COR-L47 (cell line): ENCODE data around the gene SLC25A45.
A peak's percentile ranks its signal among the peaks of the same experiment; 100 is the strongest.
"Not testable (repeated sequence)": the region's sequence is repeated elsewhere in the genome, so short reads cannot be mapped to it uniquely, and the experiment has no call there.

Experiments
- DNase-seq: peaks from one replicate; lab custom pipeline; 2025; lab: John Stamatoyannopoulos, UW

The SLC25A45 gene

GRCh38 chr11:65362966-65363365, 19.5 kb downstream of the SLC25A45 start:
- DNase-seq: no peak

- no peak for DNase-seq
These were observed 20.0 kb downstream of the SLC25A45 start for GRCh38 chr11:65362320-65362931.

- no peak for DNase-seq
These were observed 24.5 kb downstream of the SLC25A45 start for GRCh38 chr11:65357856-65358356.

DNA sequence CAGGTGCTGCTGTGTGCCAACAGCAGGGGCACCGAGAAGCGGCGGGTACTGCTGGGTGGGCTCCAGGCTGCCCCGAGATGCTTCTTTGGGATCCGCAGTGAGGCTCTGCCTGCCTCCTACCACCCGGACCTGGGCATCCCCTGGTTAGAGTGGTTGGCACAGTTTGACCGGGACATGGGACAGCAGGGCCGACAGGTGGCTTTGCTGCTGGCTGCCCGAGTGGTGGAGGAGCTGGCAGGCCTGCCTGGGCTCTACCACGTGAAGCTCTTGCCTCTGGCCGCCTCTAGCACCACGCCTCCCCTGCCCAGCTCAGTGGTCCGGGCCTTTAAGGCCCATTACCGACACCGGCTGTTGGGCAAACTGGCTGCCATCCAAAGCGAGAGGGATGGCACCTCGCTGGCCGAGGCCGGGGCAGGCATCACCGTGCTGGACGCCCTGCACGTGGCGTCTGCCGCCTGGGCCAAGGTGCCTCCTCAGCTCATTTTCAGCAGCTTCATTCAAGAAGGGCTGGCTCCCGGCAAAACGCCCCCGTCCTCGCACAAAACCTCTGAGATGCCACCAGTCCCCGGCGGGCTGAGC, 26.0 kb downstream of the SLC25A45 start:
- no peak for DNase-seq

DNA sequence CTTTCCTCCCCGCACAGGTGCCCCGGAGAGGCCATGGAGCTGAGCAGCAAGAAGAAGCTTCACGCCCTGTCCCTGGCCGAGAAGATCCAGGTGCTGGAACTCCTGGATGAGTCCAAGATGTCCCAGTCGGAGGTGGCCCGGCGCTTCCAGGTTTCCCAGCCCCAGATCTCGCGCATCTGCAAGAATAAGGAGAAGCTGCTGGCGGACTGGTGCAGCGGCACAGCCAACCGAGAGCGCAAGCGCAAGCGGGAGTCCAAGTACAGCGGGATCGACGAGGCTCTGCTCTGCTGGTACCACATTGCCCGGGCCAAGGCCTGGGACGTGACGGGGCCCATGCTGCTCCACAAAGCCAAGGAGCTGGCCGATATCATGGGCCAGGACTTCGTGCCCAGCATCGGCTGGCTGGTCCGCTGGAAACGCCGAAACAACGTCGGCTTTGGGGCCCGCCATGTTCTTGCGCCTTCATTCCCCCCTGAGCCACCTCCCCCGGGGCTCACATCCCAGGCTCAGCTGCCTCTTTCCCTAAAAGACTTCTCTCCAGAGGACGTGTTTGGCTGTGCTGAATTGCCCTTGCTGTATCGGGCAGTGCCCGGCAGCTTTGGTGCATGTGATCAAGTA, 26.6 kb downstream of the SLC25A45 start:
- DNase-seq: no peak

- DNase-seq: peak; percentile 50
These were observed 27.3 kb downstream of the SLC25A45 start for GRCh38 chr11:65355013-65355775.

DNA sequence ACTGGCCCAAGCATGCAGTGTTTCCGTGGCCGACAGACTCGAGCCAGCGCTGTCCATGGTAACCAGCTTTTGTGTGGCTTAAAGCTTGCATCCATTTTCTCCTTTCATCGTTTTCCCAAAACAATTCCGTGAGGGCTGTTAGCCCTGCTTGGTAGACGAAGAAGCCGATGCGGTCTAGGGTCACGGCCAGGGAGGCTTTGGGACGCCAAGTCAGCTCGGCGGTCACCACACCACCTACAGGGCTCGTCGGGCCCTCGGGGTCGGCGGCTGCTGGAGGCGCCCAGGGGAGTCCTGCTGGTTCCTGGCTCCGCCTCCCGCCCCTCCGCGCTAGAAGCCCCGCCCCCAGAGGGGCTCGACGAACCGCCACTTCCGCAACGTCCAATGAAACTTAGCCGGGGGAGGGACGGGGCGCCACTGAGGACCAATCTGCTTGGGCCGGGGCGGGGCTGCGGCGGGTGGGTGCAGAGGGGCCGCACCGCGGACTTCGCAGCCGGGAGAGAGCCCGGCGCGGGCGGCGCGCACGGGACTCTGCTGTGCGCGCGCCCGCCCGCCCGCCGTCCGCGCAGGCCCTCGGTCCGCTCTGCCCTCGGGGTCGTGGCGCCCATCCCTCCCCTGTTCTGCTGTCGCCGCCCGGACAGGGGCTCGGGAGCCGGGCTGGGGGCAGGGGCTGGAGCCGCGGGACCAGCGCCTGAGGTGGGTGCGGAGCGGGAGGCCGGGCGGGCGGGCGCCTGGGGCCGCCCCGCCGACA, 28.0 kb downstream of the SLC25A45 start, which contains the start of gene TIGD3:
TIGD3 (plus strand) TSS at position 487 of the 748 bp plus-strand sequence. CDS start 1,058 bp downstream, outside the sequence.
- DNase-seq: peak; percentile 96

DNA sequence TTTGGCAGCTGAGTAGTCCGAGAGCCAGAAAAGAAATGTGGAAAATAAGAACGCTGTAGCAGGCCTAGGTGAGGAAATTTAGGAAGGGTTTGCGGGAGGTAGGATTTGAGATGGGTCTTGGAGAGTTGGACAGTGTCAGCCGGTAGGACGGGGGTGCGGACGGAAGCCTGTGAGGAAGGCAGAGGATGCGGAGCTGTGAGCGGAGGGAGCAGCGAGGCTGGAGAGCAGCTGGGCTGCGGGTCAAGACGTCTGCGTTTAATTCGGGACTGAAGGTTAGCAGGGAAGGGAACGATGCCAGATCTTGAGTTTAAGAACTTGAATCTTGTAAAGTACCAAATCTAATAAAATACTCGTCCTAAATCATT, 28.6 kb downstream of the SLC25A45 start:
- DNase-seq: no peak

- DNase-seq: no peak
These were observed 29.1 kb downstream of the SLC25A45 start for GRCh38 chr11:65353376-65353775.

DNA sequence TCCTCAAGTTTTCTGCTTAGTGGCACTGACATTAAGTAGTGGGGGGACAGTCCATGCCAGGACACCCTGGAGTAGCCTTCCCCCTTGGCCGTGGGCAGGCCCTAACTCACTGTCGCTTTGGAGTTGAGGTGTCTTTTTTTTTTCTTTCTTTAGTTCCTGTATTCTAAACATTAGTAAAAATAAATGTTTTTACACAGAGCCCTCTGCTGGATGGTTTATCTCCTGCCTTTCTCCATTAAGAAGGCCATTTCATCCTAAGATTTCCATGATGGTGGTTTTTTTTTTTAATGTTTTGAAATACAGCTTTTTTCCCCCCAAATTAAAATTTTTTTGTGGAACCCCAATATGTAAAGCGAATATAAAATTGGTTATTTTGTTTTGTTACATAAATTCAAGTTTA, 29.7 kb downstream of the SLC25A45 start:
- DNase-seq: no peak

- no peak for DNase-seq
These were observed 30.9 kb downstream of the SLC25A45 start for GRCh38 chr11:65351511-65351910.

- no peak for DNase-seq
These were observed 40.6 kb downstream of the SLC25A45 start for GRCh38 chr11:65341856-65342255.

DNA sequence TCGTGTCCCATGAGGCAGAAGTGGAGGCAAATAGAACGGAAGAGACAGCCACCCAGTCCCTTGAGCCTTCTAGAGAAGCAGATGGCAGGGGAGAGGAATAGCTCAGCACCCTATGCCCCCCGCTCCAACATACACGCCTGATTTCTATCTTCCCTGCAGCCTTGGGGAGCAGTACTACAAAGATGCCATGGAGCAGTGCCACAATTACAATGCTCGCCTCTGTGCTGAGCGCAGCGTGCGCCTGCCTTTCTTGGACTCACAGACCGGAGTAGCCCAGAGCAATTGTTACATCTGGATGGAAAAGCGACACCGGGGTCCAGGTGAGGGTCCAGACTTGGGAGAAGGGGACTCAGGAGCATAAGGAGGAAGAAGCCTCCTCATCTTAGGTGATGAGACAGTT, 42.2 kb downstream of the SLC25A45 start:
- no peak for DNase-seq

- DNase-seq: no peak
These were observed 43.8 kb downstream of the SLC25A45 start for GRCh38 chr11:65338676-65339075.

GRCh38 chr11:65334696-65335295, 47.6 kb downstream of the SLC25A45 start:
- no peak for DNase-seq

DNA sequence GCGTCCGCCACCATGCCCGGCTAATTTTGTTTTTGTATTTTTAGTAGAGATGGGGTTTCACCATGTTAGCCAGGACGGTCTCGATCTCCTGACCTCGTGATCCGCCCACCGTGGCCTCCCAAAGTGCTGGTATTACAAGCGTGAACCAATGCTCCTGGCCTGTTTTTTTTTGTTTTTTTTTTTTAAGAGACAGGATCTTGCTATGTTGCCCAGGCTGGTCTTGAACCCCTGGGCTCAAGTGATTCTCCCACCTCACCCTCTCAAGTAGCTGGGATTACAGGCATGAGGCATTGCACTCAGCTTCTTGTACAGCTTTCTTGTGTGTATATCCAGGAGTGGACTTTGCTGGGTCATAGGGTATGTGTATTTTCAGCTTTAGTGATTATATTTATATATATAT, 49.9 kb downstream of the SLC25A45 start:
- DNase-seq: not testable (repeated sequence)

DNA sequence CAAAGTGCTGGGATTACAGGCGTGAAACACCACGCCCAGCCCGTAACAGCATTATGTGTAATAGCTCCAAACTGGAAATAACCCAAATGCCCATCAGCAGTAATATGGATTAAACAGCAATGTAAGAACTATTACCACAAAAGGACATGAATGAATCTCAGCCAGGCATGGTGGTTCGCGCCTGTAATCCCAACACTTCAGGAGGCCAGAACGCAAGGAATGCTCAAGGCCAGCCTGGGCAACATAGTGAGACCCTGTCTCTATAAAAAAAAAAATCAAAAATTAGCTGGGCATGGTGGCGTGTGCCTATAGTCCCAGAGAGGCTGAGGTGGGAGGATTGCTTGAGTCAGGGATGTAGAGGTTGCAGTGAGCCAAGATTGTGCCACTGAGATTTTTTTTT, 51.9 kb downstream of the SLC25A45 start:
- DNase-seq: no peak

GRCh38 chr11:65329944-65330403, 52.5 kb downstream of the SLC25A45 start:
- DNase-seq: peak; percentile 92

DNA sequence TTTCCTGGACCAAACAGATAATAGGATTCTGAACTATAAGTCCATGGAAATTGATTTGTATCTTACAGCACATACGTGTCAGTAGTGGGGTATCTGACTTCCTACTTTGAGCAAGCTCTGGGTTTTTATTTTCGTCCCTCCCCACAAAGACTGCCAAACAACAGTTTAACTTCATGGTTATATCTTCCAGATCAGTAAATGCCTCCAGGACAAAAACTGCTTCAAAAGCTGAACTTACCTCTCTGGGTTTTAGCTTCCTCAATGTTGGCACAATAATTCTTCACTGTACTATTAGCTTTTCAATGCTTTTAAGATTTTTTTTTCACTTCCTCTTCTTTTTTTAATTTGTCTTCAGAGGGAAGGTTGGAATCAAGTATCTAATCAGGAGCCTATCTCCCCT, 53.0 kb downstream of the SLC25A45 start:
- no peak for DNase-seq

DNA sequence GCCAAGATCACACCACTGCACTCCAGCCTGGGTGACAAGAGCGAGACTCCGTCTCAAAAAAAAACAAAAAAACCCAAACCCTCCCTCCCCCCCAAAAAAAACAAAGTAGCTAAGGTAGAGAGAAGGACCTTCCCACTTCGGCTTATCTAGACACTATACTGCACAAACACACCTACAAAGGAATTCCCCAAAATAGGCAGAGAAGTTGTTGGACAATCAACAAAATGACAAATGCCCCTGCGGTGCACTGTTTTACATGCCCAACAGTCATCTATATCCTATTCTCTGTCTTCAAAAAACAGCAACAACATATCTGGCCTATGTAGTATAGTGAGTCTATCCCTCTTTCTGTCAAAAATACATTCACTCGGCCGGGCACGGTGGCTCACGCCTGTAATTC, 55.4 kb downstream of the SLC25A45 start:
- no peak for DNase-seq

DNA sequence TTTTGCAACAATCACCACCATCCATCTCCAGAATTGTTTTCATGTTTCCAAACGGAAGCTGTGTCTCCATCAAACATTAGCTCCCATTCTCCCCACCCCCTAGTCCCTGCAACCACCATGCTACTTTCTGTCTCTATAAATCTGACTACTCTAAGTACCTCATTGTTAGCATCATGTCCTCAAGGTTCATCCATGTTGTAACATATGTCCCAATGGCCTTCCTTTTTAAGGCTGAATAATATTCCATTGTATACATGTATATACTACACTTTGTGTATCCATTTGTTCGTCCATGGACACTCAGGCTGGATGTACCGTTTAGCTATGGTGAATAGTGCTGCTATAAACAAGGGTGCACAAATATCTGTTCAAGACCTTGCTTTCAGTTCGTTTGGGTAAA, 57.0 kb downstream of the SLC25A45 start:
- DNase-seq: no peak
